ENCODE data around the gene ARHGAP24.
"Not testable (repeated sequence)": the region's sequence is repeated elsewhere in the genome, so short reads cannot be mapped to it uniquely, and the experiment has no call there.

Gene ARHGAP24

DNA sequence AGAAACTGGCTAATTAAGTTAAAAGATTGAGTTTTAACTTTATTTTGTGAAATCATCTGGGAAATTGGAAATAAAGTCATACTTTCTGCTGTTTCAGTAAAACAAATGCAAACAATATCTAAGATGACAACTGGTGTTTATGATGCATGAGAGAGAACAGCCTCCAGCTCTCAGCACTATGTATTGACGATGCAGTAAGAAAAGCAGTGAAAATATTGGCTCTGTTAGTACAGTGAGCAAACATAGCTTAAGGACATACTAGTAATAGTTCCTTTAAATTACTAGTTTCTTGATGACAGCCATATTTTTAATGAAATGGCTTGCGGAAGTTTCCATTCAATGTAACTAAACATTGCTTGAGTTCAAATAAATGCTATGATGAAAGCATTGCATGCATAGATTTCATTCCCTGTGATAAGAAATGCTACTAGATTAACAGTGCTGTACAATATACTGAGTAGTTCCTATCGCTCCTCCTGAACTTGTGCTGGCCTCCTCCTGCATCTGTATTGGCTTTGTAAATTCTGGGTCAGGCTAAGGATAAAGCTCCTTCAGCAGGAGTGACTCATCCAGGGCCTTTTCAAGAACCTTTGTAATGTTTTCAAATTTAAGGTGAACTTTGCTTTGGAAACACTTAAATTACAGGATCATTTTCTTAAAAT, 11.6 kb downstream of the ARHGAP24 start:
- DNase-seq = peak; percentile 19

DNA sequence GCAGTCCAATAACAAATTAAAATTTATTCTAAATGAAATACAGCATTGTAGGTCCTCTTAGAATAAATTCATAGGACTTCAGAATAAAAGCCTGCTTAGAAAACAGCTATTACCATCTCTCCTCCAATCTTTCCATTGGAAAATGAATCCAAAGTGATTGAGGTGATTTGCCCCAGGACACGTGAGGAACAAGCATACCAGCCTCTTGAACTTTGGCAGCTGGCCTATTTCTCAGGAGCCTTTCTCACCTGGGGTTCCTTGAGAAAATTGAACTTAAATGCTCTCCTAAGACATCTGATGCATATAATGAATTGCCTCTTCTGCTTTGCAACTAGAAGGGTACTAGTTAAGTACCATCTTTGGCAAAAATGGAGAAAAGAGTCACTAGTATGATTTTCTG, 13.5 kb downstream of the ARHGAP24 start:
- peak; percentile 88 for DNase-seq

DNA sequence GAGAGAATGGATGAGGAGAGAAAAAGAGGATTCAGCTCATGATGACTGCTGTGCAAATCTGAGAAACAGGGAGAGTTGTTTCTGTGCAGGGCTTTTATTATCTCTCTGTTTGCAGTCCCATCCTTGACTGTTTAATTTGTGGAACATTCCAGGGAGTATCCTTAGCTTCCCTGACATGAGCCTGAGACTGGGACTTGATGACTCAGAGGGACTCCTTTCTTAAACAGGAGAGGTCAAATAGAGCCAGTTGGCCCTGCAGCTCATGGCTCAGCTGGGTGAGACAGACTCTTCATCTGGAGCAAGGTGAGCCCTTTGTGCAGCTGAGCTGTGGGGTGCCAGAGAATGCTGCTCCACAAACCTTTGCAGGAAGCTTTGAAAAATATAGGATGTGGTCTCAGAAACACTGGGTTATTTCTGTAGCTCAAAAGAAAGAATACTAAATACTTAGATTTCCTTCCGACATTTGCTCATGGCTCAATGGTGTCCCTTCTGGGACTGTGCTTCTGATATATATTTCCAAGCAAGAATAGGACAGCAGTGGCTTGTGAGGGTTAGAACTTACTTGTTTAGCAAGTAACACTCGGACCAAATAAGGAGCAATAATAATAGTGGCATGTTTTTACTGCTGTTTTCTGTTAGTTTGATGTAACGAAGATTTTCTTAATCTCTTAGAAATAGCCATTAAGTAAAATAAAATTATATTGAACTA, 14.5 kb downstream of the ARHGAP24 start:
- DNase-seq = peak; percentile 42

DNA sequence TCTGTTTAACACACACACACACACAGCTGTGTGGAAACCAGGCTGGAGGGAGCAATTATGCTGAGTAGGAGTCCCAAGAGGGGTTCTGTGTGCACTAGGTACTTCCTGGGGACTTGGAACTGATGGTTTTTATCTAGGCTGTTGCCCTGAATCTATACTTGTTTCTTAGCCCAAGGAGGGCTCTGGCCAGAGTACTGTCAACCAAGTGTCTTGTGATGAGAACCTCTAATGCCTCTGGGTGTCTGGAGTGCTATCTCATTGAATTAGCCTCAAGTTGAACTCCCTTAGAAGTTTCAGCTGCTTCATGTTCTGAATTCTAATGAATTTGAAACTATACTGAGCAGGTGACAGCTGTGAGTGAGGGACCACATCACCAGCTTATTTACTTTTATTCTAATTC, 16.6 kb downstream of the ARHGAP24 start:
- DNase-seq = peak; percentile 86

DNA sequence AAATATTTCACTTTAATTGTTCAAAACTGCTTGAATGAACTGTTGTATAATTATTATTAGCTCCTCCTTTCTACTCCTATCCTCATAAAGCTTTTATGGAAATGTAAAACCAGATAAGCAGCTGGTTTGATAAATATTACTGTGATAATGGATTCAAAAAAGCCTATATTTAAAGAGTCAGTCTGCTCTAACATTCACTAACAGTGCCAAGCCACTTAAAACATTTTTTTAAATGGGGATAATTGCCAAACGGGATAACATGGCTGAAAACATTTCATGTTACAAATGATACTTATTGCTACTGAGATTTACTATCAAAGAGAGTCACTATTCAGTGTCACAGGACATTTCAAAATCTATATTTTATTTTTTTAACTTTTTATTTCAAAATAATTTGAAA, 17.4 kb downstream of the ARHGAP24 start:
- DNase-seq = peak; percentile 15

DNA sequence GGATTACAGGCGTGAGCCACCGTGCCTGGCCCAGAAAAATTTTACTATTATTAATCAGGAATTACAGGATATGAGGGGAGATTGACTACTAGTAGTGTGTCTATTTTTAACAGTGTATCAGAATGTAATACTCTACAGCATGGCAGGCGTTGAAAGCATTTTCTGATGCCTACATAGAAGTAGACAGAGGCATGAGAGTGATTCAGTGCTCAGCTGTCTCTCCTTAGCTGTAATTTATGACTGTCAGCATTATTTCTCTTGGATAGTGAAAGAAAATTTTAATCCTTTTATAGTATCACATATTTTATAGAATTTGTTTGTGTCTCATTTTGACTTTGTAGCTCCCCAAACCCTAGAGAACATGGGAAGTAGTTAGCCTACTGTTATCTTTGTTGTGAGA, 20.7 kb downstream of the ARHGAP24 start:
- no peak for DNase-seq

DNA sequence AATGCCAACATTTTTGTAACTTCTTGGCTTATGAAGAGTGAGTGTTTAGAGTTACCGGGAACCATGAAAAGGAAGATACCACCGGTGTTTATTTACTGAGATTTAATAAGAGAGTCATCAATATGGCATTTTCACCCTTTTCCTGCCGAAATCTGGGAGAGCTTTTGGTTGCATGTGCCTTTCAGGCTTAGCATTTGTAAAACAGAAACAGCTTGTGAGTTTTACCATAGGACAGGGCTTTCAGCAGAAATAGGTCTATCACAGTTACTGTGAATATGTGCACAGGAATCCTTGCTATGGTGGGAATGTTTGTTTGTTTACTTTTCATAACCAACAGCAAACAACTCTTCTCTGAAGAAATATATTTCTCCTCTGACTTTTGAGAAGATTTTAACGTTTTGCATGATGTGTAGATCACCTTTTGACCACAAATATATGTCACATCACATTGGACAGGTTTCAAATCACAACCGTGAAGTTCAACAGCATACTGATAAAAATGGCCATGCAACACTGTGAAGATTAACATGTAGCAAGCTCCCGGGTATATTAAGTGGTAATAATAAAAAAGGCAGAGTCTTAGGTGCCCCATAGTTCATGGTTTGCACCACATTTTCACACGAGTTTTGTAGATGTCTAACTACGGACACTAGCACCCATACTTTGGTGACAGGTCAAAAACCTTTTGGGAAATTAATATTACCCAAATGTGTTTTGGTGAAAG, 21.3 kb downstream of the ARHGAP24 start:
- DNase-seq = no peak

DNA sequence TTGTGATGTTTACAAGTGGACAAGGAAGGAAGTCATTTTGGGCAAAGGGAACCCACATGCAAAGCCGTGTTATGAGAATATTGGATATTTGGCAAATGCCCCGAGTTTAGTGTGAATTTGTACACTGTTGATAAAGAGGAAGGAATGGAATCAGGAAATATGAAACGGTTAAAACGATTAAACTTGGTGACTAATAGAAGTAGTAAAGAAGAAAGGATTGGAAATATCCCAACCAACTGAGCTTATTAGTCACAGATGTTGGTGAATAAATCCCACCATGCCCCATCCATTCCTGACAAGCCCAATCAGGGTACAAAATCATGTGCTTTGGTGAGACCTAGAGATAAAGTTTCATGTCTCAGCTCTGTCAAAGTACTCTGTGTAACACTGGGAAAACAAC, 22.0 kb downstream of the ARHGAP24 start:
- no peak for DNase-seq

DNA sequence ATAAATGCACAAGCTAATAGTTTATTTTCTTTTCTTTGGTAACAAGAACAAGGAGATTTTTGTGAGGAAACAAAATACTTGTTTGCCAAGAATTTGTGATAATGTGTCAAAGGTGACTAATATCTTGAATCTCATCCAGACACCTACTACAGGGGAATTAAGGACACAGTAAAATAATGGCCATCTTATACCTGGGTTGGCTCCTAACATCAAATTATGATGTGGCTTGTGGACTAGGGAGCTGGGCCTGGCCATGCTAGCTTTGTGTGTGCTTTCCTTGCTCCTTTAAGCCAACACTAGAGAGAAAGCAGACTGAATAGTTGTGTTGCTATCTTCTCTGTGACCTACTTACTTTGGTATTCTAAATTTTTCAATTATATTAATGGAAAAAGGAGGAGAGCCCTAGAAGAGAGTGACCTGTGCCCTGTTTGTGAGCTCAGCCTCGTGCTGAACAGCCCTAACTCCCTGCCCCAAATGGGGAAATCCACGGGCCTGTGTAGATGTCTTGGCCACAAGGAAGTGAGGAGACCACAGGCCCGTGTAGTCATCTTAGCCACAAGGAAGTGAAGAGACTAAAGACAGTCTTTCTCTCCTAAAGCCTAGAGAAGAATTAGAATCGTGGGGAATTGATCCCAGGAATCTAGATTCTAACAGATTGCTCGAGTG, 23.3 kb downstream of the ARHGAP24 start:
- DNase-seq = no peak

DNA sequence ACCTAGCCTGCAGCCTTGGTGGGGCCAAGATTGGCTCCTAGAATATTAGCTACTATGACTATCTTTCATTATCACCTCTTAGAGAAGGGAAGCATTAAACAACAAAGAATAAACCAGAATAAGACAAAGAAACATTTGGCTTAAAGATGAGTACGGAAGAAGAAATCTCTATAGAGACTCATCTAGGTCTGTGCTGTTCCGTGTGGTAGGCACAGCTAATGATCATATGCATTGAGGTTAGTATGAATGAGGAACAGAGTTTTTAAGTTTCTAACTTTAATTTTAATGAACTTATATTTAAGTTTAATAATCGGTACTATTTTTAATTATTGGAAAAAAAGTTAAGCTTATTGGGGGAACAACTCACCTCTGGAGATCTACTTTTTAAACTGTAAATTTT, 24.6 kb downstream of the ARHGAP24 start:
- DNase-seq = no peak

DNA sequence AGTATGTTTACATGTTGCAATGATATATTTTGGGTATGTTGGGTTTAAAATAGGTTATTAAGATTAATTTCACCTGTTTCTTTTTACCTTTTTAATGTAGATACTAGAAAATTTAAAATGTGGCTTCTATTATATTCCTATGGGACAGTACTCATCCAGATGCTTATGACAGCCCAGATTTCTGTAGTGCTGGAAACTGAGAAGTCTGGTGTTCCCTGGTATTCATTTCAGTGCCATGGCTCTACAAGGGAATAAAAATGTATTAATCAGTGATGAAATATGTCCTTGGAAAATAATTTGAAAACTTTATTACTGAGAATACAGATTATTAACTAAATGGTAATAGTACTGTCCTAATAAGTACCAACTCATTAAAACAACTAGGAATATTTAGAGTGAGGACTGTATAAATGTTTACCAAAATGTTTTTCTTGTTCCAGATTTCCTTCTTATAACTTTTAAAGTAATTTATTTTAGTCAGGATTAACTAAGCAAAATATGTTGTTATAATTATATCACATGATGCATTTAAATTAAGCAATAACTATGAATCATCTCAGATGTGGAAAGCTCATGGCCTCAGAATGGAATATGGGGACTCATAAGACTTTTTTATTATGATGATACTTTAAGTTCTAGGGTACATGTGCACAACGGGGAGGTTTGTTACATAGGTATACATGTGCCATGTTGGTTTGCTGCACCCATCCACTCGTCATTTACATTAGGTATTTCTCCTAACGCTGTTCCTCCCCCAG, 25.3 kb downstream of the ARHGAP24 start:
- DNase-seq = no peak

DNA sequence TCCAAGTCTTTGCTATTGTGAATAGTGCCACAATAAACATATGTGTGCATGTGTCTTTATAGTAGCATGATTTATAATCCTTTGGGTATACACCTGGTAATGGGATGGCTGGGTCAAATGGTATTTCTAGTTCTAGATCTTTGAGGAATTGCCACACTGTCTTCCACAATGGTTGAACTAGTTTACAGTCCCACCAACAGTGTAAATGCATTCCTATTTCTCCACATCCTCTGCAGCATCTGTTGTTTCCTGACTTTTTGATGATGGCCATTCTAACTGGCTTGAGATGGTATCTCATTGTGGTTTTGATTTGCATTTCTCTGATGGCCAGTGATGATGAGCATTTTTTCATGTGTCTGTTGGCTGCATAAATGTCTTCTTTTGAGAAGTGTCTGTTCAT, 26.2 kb downstream of the ARHGAP24 start:
- not testable (repeated sequence) for DNase-seq

DNA sequence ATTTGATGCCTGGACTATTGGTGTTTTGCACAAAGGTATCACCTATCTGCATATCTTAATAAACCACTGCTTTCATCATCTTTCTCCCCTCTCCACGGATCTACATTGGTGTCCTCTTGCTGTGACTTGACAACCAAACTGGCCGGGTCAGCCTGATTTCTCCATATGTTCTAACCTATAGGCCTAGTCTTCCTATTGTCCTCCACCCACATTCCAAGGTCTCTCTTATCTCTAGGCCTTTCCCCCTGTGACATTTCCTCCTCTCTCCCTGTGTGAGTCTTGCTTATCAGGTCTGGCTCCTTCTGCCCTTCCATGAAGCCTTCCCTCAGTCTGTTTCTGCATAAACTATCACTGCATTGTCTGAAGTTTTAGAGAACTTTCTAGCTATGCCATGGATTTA, 33.7 kb downstream of the ARHGAP24 start:
- DNase-seq = no peak

DNA sequence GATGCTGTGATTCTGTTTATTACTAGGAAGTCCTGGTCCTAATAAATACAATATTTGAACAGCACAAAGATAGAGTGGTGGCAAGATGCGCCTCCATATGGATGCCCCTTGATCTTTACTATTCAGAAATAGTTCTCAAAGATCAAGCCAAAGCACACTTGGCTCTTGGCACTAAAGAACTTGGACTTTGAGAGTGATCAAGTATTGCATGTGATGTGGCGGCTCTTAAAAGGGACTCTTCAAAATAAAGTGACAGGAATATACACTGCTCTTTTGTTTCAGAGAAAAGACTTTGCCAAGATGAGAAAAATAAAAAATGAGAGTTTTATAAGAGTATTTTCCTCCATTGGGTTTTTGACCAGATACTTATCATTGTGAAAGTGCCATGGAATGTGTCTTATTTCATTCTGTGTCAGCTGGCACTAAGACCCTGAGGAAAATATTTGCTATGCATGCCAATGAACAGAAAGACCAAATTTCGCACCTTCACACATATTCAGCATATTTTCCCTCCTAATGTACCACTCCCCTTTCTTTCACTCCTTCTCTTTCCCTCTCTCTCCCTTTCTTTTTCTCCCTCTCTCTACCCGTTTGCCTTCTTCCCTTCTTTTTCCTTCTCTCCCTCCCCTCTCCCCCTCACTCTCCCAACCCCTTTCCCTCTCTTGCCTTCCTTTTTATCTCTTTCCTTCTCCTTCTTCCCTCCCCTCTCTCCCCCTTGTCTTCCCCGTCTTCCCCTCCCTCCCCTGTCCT, 35.1 kb downstream of the ARHGAP24 start:
- no peak for DNase-seq

DNA sequence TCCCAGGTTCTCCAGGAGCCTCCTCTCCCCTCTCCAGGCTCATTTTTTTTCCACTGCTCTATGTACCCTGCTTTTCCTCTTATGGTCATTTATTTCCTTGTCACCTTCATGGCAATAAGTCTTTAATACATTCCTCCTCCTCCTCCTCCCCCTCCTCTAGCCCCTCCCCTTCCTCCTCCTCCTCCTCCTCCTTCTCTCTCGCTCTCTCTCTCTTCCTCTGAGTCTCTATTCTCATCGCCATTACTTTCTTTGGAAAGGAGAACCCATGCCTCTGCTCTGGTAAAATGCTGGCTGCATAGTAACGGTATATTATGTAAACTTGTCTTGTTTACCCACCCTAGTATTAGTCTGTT, 35.7 kb downstream of the ARHGAP24 start:
- no peak for DNase-seq

DNA sequence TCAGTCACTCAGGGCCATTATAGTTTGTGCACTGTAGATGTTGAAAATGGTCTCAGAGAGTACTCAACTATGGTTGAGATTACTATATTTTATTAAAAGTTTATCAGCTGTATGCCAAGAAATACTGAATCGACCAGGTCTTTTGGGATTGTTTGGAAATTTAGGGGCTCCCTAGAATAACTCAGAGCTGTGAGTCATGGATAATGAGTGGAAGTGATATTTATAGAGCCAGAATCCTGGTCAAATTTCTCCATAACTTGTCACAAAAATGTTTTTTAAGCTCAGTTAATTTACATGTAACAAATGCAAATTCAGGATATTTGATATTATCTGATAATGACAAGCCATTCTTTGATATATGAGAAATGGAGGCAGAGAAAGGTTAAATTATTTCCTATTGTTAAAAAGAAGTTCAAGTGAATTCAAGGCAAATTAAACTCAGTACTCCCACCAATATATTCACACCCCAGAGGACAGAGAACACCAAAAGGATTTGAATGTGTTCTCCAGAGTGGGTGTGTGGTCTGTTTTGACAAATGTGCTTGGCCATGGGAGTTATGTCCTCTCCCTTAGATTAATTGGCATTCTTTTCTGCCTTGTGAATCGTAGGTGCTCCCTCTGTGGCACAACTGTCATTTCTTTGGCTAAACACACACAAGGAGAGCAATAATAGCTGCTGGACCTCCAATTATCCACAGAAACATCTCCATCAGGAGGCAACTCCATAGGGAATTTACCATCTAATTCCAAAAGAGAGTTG, 37.7 kb downstream of the ARHGAP24 start:
- no peak for DNase-seq

DNA sequence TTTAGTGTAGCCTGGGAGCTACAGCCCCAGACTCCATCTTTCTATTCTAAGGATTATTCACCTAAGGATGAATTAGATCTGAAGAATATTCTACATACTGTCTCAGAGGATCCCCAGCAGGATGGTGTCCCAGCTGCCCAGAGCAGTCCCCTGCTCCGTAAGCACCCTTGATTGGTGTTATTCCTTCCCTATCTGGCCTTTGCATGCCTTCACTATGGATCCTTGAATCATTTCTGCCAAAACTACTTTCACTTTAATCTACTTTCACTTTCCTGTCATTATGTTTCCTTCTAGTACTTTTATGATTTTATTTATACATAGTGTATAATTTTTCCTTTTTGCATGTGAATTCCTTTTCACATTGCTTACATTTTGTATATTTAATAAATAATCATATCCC, 39.2 kb downstream of the ARHGAP24 start:
- no peak for DNase-seq

DNA sequence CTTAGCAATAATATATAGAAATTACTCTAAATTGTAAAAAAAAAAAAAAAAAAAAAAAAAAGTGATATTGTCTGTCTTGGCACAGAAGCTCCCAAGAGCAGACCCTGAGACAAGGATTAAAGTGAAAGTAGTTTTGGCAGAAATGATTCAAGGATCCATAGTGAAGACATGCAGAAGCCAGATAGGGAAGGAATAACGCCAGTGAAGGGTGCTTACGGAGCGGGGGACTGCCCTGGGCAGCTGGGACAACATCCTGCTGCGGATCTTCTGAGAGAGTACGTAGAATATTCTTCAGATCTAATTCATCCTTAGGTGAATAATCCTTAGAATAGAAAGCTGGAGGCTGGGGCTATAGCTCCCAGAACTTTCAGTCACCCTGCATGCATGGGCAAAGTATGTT, 39.8 kb downstream of the ARHGAP24 start:
- DNase-seq = no peak

DNA sequence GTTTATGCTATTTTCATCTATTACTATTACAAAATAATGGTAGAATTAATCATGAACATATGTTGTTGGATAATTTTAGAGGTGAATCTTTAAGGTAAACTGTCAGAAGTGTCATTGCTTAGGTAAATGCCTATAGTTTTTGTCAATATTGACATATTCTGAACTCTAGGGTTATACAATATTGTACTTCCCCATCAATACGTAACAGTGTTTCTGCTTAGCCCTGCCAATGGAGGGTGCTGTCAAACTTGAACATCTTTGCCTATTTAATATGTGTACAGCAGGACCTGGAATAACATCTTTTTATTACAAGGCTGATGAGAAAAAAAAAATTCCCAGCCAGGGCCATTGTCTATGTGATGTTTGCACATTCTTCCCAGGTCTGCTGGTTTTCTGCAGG, 40.8 kb downstream of the ARHGAP24 start:
- no peak for DNase-seq

DNA sequence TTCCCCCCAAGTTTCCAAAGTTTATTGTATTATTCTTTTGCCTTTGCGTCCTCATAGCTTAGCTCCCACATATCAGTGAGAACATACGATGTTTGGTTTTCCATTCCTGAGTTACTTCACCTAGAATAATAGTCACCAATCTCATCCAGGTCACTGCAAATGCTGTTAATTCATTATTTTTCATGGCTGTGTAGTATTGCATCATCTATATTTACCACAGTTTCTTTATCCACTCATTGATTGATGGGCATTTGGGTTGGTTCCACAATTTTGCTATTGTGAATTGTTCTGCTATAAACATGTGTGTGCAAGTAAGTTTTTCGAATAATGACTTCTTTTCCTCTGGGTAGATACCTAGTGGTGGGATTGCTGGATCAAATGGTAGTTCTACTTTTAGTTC, 43.6 kb downstream of the ARHGAP24 start:
- not testable (repeated sequence) for DNase-seq

All from DMS79 treated with DMSO at 0.1 percent for 48 hours (cell line).